Liver (tissue), 9 donors: ENCODE data around the gene PEX14. TPM values are rescaled to one million over a fixed set of nuclear protein-coding genes. Genes with fewer than 3 reads are reported as not detected.

ENCODE experiments used
- DNase-seq: peaks from one replicate; pipeline ENCODE4 v3.0.0-alpha.2; 2017; ENCODE audit warnings: low spot score
- H3K27ac ChIP-seq, 2 donors: one replicate each; pipeline ENCODE4 v1.7.0; 2013; ENCODE audit warnings: inconsistent platforms in 2 of 2, low read length in 2 of 2, control low read depth in 1 of 2, low read depth in 1 of 2, mild to moderate bottlenecking in 1 of 2
- H3K27me3 ChIP-seq, 4 donors: one replicate each; pipeline versions ENCODE4 v1.6.1 to v1.7.0; 2013; ENCODE audit warnings: low read length in 3 of 4, inconsistent platforms in 1 of 4, mild to moderate bottlenecking in 1 of 4, moderate library complexity in 1 of 4; ENCODE audit not compliant: control insufficient read depth in 4 of 4, insufficient read depth in 4 of 4
- H3K36me3 ChIP-seq, 4 donors: one replicate each; pipeline versions ENCODE4 v1.6.1 to v1.7.0; 2013; ENCODE audit warnings: low read length in 3 of 4, mild to moderate bottlenecking in 3 of 4, low read depth in 1 of 4, moderate library complexity in 1 of 4; ENCODE audit not compliant: control insufficient read depth in 4 of 4, insufficient read depth in 3 of 4
- H3K4me1 ChIP-seq, 4 donors: one replicate each; pipeline versions ENCODE4 v1.6.1 to v1.7.0; 2013; ENCODE audit warnings: low read length in 3 of 4, mild to moderate bottlenecking in 3 of 4, moderate library complexity in 1 of 4; ENCODE audit not compliant: control insufficient read depth in 4 of 4, insufficient read depth in 4 of 4
- H3K4me3 ChIP-seq, 3 donors: one replicate each; pipeline versions ENCODE4 v1.6.1 to v1.7.0; 2013; ENCODE audit warnings: low read length in 3 of 3, control low read depth in 1 of 3, low read depth in 1 of 3, mild to moderate bottlenecking in 1 of 3
- H3K9ac ChIP-seq, 2 donors: one replicate each; pipeline ENCODE4 v1.7.0; 2013; ENCODE audit warnings: low read length in 2 of 2, mild to moderate bottlenecking in 2 of 2, moderate library complexity in 2 of 2, control low read depth in 1 of 2, low read depth in 1 of 2
- H3K9me3 ChIP-seq, 4 donors: one replicate each; pipeline versions ENCODE4 v1.6.1 to v1.7.0; 2013; ENCODE audit warnings: low read length in 3 of 4; ENCODE audit not compliant: control insufficient read depth in 4 of 4
- ATF3 ChIP-seq: IDR thresholded peaks from 2 replicates; pipeline ENCODE4 v1.6.1; 2016; ENCODE audit warnings: antibody characterized with exemption
- EGR1 ChIP-seq, 2 donors: IDR thresholded peaks; 2 replicates each; pipeline ENCODE4 v1.6.1; 2016 to 2018; ENCODE audit warnings: antibody characterized with exemption in 2 of 2, low read depth in 2 of 2
- FOXA1 ChIP-seq: IDR thresholded peaks from 2 replicates; pipeline ENCODE4 v1.6.1; 2016; ENCODE audit warnings: antibody characterized with exemption
- FOXA2 ChIP-seq: IDR thresholded peaks from 2 replicates; pipeline ENCODE4 v1.6.1; 2016; ENCODE audit warnings: antibody characterized with exemption
- HNF4A ChIP-seq, 2 donors: conservative IDR thresholded peaks; 2 replicates each; pipeline ENCODE4 v1.6.1; 2016; ENCODE audit warnings: antibody characterized with exemption in 2 of 2, mild to moderate bottlenecking in 2 of 2
- HNF4G ChIP-seq: IDR thresholded peaks from 2 replicates; pipeline ENCODE4 v1.6.1; 2016; ENCODE audit warnings: antibody characterized with exemption
- JUND ChIP-seq, 2 donors: IDR thresholded peaks; 2 replicates each; pipeline ENCODE4 v1.6.1; 2016; ENCODE audit warnings: antibody characterized with exemption in 2 of 2
- MAX ChIP-seq: IDR thresholded peaks from 2 replicates; pipeline ENCODE4 v1.6.1; 2016; ENCODE audit warnings: antibody characterized with exemption
- NR2F2 ChIP-seq: IDR thresholded peaks from 2 replicates; pipeline ENCODE4 v1.6.1; 2016; ENCODE audit warnings: antibody characterized with exemption
- RAD21 ChIP-seq, 2 donors: IDR thresholded peaks; 2 replicates each; pipeline ENCODE4 v1.6.1; 2016; ENCODE audit warnings: antibody characterized with exemption in 2 of 2, mild to moderate bottlenecking in 2 of 2
- REST ChIP-seq: IDR thresholded peaks from 2 replicates; pipeline ENCODE4 v1.6.1; 2016; ENCODE audit warnings: antibody characterized with exemption, mild to moderate bottlenecking
- TAF1 ChIP-seq: conservative IDR thresholded peaks from 2 replicates; pipeline ENCODE4 v1.6.1; 2016; ENCODE audit warnings: antibody characterized with exemption, mild to moderate bottlenecking
- YY1 ChIP-seq: IDR thresholded peaks from 2 replicates; pipeline ENCODE4 v1.6.1; 2016; ENCODE audit warnings: antibody characterized with exemption, mild to moderate bottlenecking
- WGBS: extraction: QIAGEN DNeasy Blood & Tissue Kit; methylation state at CpG from one replicate; pipeline ENCODE4 v1.1.7; 2013; 5-methylcytosine and 5-hydroxymethylcytosine counted together
- polyA plus RNA-seq, 2 donors: library from polyadenylated mRNA; stranded (reverse) in 1 of 2; unstranded in 1 of 2; fragments of 200-250 nt in 1 of 2; fragments of >200 nt in 1 of 2; fragmentation: Nextera tagmentation in 1 of 2; extraction: Ambion mirVana in 1 of 2; gene quantifications; one replicate each; pipeline versions ENCODE4 v1.2.1 to v1.2.3, GENCODE V29; 2013 to 2015
- total RNA-seq, 2 donors: library from RNA; depleted of rRNA; stranded (reverse); fragments of >200 nt; gene quantifications; one replicate each; pipeline ENCODE4 v1.2.3, GENCODE V29; 2014
- TF ChIP-seq, protein P1 (sequence below): fragments of 150-350 bp; IDR thresholded peaks from 2 replicates; pipeline ENCODE4 v1.5.1; 2017; ENCODE audit warnings: improper control_type of control experiment, low read depth, low read length; ENCODE audit not compliant: missing input control
- donor health status: healthy.
- donor health status: healthy.
- donor health status: healthy.
- donor health status: healthy.
- donor health status: healthy.

PEX14 gene
- total and polyA plus RNA-seq, 4 donors: 7.1 to 16.1 (median 11.7) TPM

DNA sequence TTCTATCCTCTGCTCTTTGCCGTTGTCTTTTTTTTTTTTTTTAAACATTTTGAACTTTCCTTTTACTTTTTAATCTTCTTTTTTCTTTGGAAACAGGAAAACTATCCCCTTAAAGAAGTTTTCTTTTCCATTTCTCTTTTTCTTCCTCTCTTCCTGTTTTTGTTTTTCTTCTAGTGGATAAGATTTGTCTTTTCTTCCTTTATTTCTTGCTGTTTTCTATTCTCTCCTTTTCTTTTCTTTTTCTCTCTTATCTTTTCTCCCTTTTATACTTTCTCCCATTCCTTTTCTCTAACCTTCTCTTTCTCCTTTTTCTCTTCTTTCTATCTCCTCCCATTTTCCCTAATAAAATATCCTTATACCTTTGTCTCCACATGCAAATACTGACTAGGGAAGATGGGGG, 46.2 kb downstream of the PEX14 start (continued):
- TF ChIP-seq REST (no peak), RAD21 (IDR thresholded peaks at IDR 0.05) (no peak), FOXA1 (no peak), HNF4A (conservative IDR thresholded peaks at IDR 0.05) (no peak), FOXA2 (no peak), HNF4G (no peak), ATF3 (no peak), YY1 (no peak)

DNA sequence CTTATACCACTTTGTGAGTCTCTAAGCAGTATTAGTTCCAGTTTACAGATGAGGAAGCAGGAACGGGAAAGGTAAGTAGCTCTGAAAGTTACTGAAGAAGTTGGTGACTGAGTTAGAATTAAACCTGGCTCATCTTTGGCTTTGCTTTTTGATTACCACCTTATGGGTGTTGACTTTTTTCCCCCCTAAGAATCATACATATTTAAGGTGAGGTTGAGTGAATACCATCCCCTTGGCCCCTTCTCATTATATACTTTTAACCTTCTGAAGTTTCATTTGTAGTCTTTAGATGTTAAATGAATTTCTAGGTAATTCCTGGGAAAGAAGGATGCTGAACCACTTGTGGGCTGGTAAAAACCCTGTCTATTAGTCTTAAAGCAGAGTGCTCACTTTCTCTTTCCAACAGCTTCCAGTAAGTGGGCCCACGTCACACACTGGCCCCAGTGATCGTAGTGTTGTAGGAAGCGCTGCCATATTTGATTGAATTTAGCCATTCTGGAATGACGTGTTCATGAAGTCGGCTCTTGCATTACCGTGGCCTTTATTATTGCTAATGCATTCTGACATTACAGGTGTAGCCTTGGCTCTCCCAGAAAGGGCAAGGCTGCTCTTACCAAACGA, 46.9 kb downstream of the PEX14 start:
- H3K9me3 ChIP-seq: no peaks in the 10 kb centered on the region
- 93% methylated on average over 8 of the region's 8 CpGs for WGBS
- H3K4me1 ChIP-seq: peaks cover 3 to 25% (median 15%) of the 10 kb centered on the region in 4 donors
- H3K9ac ChIP-seq: no peak overlapping the region
- no peak overlapping the region for H3K4me3 ChIP-seq
- H3K36me3 ChIP-seq: no peaks in the 10 kb centered on the region
- TF ChIP-seq NR2F2: no peak
- no peak for TF ChIP-seq YY1
- TF ChIP-seq JUND (IDR thresholded peaks at IDR 0.05): no peak
- TF ChIP-seq EGR1 (IDR thresholded peaks at IDR 0.05; ENCODE audit: low read depth in 2 of 2): no peak
- TF ChIP-seq RAD21 (IDR thresholded peaks at IDR 0.05): no peak
- no peak for TF ChIP-seq TAF1
- H3K27me3 ChIP-seq: no peaks in the 10 kb centered on the region
- no peak for DNase-seq
- no peak overlapping the region for H3K27ac ChIP-seq

DNA sequence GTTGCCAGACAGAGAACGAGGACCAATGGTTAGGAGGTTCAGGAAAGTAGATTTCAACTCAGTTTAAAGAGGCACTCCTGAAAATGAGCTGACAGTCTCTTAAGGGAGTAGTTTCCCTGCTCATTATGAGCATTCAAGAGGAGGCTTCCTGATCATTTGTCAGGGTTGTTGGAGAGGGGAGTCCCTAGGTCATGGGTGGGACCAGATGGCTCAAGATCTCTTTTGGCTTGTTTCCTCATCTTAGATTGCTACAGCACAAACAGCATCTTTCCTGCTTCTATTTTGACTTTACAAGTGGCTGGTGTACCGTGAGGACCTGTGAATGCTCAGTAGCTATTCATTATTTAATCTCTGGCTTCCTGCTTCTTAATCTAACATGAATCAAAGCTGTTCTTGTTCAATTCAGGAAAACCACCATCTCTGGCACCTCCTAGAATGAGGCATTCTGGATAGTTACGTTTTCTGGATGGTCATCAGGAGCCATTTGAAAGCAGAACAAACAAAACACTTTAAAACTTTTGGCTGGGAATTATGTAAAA, 47.6 kb downstream of the PEX14 start:
- H3K9me3 ChIP-seq: no peaks in the 10 kb centered on the region
- no peak overlapping the region for H3K4me3 ChIP-seq
- no peak overlapping the region for H3K9ac ChIP-seq
- H3K27me3 ChIP-seq: no peaks in the 10 kb centered on the region
- DNase-seq: no peak
- H3K4me1 ChIP-seq: peaks cover 3 to 20% (median 10%) of the 10 kb centered on the region in 4 donors
- TF ChIP-seq MAX (no peak), FOXA1 (no peak), NR2F2 (no peak)
- TF ChIP-seq, protein P1, sequence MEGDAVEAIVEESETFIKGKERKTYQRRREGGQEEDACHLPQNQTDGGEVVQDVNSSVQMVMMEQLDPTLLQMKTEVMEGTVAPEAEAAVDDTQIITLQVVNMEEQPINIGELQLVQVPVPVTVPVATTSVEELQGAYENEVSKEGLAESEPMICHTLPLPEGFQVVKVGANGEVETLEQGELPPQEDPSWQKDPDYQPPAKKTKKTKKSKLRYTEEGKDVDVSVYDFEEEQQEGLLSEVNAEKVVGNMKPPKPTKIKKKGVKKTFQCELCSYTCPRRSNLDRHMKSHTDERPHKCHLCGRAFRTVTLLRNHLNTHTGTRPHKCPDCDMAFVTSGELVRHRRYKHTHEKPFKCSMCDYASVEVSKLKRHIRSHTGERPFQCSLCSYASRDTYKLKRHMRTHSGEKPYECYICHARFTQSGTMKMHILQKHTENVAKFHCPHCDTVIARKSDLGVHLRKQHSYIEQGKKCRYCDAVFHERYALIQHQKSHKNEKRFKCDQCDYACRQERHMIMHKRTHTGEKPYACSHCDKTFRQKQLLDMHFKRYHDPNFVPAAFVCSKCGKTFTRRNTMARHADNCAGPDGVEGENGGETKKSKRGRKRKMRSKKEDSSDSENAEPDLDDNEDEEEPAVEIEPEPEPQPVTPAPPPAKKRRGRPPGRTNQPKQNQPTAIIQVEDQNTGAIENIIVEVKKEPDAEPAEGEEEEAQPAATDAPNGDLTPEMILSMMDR: no peak
- WGBS: 49% methylated on average over 3 of the region's 3 CpGs
- H3K27ac ChIP-seq: no peak overlapping the region
- no peaks in the 10 kb centered on the region for H3K36me3 ChIP-seq
